ENCODE results near the gene MTMR1.

DNA sequence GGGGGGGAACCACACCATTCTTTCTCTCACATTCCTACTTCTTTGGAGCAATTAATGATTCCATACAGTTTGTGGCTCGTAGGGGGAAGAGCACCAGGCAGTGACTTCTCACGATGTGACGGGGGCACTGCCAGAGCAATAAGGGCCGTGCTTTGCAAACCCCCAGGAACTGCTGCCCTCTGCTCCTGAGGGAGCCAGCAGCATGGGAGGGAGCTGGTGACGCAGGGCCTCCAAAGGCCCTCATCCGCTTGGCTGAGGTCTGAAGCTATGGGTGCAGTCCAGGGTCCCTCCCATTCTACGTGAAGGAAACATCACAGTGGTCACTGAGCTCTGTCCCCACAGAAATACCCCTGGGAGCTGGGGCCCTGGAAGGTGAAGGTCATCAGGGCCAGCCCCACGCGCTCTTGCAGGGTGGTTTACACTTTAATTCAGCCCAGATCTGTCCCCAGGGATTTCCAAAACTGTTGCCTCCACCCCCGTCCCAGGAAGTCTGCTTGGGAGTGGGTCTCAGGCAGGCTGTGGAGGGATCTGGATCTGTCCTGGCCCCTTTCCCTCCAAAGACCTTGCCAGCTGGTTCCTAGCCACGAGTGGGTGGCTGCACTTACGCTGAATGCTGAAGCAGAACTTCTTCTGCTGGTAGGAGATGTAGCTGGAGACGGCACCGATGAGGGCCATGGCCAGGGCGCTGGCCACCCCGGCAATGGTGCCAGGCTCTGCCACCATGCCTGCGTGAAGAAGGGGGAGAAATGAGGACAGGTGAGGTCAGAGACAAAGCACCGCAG lies 82.6 kb downstream of the MTMR1 start:
- TF ChIP-seq EZH2 (IDR thresholded peaks at IDR 0.05; ENCODE audit: borderline replicate concordance, low read depth, low read length, severe bottlenecking) (no peak), CTCF (IDR thresholded peaks at IDR 0.05; ENCODE audit: extremely low read depth in 1 of 2, insufficient read depth in 1 of 2, low read depth in 1 of 2, low read length in 2 of 2) (no peak), POLR2A (IDR thresholded peaks at IDR 0.05; ENCODE audit: low read depth, low read length) (no peak)

Measured in endothelial cell of umbilical vein (primary cell).